ENCODE data around the gene AFG3L2.

The AFG3L2 gene

DNA sequence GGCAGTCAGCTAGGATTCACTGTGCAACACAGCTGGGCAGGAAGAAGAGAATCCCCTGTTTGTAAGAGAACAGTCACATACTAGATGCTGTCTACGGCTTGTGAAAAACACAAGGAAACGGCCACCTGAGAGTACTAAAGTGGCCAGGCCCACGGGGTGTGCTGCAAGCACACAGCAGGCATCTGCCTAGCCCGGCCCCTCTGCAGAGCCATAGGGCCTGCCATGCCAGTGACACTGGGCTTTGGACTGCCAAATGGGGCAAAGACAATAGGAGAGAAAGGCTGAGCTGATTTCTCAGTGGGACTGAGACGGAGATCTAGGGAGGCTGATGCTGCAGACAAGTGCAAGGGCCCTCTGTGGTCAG lies 58.7 kb downstream of the AFG3L2 start:
- DNase-seq = no peak

DNA sequence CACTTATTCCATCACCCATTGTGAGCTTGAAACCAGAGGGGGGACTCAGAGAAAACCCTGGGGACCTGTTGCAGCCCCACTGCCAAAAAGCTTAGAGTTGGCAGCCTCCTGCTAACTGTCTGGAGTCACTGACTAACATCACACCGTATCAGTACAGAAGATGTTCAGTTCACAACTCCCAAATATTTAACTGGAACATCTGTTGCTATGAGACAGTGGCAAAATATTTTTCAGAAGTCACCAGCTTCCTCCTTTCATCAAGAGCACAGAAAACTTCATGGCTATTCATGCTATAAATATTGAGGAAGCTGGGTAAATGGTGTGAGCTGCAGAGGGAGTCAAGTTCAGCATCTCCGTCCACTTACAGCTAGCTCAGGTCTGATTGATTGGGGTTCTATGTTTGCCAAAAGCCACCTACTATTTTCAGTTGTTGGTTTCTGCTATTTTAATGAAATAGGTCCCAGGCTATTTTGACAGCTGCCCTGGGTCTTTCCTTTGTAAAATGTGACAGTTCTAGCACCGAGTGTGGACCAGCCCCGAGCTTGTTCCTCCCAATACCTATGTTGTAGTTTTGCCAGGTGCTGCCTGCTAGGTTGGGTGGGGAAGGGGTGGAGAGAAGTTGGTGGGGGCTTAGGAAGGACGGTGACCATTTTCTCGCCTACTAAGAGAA lies 59.2 kb downstream of the AFG3L2 start:
- DNase-seq = peak in 1 of 2 experiments; percentile 17

DNA sequence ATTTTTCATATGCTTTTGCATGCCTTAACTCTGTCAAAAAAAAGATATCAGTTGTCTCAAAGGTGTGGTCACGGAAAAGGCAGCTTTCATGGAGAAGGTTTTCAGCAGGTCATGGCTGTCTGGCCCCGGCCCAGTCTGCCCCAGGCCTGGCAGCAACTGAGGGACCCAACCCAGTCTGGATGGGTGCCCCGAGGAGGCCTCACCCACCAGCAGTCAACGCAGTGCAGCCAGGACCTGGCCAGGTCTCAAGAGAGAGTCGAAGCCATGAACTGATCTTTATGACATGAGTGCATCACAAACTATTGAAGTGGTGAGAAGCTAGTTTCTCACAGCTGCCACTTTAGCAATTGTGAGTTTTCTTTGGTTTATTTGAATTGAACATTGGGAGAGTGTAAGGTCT lies 61.1 kb downstream of the AFG3L2 start:
- DNase-seq = no peak

DNA sequence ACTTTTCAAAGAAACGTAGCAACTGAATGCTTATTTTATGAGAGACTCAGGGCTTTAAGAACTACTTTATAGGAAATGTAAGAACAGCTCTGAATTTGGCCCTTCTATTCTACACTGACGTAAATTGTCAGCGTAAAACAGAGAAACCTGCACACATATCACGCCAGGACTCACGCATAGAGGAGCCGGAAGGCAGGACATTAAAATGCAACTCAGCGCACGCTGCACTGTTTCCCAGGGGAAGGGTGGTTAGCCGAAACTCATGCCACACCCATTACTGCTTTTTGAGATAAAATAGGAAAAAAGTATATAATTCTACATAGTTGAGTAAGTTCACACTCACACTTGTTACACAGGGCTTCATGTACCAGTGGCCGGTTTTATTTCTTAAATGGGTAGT lies 61.5 kb downstream of the AFG3L2 start:
- DNase-seq = no peak

DNA sequence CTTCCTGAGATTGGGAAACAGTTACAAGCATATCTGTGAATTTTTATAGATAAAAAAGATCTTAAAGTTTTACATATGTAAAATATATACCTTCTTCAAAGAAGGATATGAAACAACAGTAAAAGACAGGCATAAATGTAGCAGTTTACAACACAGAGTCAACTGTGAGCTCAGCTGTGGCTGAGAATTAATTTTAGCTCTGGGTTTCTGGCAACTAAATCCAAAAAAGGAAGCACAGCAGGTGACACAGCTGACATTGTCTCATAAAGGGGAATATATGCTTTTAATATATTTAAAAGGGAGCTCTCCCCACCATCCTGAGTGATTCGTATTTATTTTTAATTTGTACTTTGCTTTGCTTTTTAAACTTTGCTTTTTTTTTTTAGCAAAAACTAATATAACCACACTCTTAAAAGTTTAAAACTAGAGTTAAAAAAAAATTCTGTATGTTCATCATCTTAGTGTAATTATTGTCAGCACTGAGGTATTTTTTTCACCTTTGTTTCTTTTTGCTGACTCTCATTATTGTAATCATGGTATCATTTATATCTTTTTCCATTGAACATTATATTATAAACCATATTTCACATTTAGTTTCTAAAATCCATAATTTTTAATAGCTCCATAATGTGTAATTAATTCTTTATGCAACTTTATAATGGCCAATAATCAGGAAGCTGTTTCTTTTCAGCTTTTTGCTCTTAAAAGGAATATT lies 62.3 kb downstream of the AFG3L2 start:
- DNase-seq = no peak

DNA sequence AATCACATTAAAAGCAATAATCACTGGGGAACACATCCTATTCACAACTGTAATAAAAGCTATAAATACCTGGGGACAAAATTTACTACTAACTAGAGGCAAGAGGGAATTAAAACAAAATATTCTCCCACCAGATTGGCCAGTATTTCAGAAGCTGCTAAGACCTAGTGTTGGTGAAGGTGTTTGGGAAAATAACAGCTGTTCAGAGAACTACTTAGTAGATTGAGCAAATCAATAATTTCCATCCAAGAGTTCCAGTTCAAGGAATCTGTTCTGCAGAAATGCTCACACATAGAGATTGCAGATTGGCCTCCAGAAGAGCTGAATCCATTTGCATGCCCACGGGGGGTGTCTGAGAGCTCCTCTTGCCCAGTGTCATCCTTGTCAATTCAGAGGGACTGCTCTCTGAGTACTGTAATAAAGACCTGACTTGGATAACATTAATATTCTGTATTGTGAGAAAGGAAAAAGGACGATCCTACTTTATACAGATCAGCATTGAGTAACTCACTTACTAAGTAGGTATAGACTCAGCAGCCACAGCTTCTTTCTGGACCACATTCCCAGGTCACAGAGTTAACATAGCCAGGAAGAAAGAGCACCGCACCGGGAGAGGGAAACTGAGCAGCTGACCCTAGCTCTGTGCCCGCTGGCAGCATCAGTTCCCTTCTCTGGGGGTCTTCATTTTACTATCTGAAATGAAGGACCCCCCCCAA lies 63.3 kb downstream of the AFG3L2 start:
- DNase-seq = no peak

DNA sequence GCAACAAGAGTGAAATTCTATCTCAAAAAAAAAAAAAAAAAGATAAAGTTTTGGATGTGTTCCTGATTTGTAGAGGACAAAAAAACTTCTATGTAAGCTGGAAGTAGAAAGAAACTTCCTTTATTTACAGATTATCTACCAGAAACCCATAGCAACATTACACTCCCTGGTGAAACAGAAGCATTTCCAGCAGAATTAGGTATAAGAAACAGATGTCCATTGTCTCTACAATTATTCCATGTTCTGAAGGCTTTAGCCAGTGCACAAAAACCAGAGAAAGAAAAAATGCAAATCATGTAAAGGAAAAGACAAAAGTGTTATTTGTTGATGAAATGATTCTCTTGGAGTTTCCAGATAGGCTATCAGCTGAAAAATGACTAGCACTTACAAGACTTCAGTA lies 64.1 kb downstream of the AFG3L2 start:
- no peak for DNase-seq

DNA sequence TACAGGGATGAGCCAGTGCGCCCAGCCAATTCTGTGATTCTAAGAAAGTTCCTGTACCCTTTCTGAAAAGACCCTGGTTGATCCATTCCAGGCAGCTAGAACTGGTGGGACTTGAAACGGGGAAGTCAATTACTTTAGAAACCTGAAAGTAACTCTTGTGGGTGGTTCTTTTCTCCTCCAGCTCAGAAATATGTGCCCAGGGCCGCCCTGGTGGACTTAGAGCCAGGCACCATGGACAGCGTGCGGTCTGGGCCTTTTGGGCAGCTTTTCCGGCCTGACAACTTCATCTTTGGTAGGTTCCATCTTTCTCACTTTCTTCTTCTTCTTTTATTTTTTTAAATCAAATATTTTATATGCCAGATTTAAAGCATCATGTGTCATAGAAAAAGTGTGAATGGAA lies 66.3 kb downstream of the AFG3L2 start:
- no peak for DNase-seq

DNA sequence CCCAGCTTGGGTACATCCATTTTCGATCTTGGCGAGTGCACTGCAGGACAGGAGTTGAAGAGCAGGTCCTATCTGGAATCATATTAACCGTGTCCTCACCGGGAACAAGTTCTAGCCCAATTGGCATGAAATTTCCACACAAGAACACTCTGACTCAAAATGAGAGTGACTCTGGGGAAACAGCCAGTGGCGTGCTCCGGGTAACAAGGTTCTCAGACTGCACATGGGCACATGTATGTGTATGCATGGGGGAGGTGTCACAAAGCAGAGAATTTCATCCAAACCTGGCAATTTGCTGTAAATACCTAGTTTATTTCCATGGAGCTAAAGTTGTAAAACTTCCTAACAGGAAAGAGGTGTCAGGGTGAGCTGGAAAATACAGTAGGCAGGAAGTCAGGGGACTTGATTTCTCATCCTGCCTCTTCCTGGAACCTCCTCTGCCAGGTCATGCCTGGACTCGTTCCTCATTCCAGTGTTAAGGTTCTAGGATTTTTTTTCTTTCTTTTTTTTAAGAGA lies 67.3 kb downstream of the AFG3L2 start:
- DNase-seq = no peak

DNA sequence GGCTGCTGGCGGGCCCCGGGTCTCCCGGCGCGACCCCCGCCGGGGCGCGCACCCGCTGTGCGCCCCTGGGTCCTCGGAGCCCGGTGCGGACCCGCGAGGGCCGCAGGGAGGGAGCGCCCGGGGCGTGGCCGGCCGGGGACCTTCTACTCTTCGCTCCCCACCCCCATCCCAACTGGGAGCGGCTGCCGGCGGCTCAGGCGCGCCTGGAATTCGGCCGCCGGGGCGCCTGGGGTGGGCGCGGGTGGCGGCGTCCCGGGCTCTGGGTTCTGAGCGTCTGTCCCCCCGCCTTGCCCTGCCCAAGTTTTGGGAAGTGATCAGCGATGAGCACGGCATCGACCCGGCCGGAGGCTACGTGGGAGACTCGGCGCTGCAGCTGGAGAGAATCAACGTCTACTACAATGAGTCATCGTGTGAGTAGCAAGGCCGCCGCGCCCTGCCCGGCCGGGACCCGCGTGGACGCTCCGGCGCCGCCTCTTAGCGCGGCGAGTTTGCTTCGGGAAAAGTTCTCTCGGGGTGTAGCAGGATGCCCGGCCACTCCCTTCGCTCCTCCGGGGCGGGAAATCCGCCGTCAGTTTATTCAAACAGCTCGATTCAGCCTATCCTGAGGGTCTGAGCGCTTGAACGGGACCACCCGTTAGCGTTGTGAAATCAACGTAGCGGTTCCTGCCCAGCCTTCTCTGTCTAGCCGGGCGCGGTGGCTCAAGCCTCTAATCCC lies 68.5 kb downstream of the AFG3L2 start:
- DNase-seq = peak; percentile 22 to 66

DNA sequence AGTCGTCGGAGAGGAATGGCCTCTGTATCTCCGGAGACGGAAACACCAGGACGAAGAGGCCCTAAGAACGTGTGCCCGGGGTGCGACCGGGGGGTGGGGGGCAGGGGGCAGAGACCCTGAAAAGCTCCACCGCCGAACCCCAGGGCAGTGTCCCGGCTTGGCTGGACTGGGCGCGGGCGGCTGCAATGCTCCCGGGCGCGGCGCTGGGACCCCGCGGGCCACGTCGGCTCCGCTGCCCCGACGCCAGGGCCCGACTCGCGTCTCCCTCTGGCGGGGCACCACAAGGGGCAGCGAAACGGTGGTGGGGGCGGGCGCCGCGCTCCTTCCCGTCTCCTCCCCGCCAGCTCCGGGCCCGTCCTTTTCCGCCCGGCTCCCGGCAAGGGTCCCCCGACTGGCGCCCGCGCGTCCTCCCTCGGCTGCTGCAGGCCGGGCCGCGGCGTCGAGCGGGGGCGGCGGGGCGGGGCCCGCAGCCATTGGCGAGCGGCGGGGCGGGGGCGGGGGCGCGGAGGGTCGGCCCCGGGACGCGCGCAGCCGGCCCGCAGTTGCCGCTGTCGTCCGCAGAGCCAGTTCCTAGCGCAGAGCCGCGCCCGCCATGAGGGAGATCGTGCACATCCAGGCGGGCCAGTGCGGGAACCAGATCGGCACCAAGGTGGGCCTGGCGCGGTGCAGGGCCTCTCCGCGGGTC lies 69.2 kb downstream of the AFG3L2 start, which contains the start of gene TUBB6:
Gene TUBB6 (plus strand): TSS at position 541 of the 685 bp plus-strand sequence. CDS start 52 bp downstream, at position 593.
- DNase-seq = peak in 1 of 2 experiments; percentile 43

DNA sequence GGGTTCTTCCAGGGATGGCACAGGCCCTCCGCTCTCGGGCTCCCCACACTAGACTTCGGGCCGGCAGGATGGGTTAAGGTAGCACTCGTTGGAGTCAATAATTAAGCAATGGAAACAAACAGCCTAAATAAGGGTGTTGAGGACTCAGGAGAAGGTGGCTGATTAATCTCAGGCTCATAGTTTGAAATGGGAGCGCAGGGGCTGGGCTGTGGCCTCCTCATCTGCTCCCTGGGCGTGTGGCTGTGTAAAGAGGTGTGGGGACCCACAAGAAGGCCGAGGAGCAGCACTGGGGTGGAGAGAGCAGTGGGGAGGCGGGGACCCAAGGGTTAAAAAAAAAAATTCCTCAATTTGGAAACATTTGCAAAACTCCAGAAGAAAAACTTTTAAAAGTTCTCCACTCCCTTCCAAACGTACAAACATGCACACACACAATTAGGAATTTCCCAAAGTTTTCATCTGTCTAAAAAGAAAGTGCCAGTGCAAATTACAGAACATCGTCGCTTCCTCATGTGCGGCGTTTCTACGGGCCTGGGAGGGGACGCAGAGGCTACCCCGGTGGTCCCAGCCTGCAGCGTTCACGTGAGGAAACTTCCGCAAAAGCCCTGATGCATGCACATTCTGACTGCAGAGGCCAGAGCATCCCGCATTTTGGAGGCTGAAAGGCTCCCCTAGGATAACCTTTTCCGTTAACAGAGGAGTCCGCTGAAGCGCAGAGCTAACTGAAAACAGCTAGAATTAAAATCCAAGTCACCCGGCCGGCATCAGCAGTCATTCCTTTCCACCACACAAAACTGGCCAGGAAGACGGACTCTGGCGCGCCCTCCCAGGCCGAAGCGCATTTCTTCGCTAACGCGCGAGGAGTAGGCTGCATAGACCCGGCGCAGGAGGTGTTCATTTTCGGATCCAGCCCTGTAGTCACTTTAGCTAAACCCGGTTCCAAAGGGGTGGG lies 70.0 kb downstream of the AFG3L2 start:
- DNase-seq = no peak

DNA sequence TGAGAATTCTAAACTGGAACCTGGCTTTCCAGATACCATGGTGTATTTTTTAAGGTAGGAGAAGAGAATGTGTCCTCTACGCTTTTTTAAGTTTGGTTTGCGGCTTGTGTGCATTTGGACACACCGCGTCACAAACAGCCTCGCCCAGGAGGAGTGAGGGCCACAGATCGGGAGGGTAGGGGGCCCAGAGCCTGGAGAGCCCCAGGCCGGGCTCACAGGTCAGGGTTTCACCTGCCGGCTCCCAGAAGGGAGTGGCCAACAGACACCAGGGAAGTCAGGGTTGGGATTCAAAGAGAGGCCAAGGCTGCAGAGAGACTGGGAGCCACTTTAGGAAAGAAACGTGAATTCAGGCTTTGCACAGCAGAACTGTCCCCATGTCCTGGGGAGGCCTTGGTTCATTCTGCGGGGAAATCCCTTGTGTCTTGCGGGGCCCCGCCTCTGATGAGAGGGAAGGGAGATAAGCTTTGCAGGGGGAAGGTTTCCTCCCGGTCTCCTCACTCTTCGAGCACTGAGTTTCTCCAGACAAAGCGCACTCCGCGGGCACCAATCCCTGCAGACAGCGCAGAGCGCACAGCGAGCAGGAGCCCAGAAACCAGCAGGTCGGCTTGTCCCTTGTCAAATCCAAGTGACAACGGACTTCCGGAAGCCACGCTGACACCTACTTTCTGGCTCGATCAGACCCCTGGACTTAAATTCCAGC lies 70.9 kb downstream of the AFG3L2 start:
- no peak for DNase-seq

DNA sequence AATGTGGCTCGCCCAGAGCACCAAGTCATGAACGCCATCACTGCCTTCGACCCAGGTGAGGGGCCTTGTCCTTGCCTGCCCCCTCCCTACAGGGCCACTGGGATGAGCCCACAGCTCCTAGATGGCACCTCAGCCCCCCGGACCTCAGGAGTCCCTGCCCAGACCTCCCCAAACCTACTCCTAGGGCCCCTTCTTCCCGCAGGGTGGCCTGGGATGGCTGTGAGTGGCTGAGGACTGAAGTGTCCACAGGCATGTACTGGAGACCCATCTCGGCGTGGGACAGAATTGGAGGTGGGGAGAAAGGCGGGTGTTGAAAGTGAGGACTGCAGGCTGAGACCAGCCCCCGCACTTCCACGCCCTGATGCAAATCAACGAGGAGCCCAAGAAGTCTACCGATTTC lies 71.8 kb downstream of the AFG3L2 start:
- DNase-seq = no peak

DNA sequence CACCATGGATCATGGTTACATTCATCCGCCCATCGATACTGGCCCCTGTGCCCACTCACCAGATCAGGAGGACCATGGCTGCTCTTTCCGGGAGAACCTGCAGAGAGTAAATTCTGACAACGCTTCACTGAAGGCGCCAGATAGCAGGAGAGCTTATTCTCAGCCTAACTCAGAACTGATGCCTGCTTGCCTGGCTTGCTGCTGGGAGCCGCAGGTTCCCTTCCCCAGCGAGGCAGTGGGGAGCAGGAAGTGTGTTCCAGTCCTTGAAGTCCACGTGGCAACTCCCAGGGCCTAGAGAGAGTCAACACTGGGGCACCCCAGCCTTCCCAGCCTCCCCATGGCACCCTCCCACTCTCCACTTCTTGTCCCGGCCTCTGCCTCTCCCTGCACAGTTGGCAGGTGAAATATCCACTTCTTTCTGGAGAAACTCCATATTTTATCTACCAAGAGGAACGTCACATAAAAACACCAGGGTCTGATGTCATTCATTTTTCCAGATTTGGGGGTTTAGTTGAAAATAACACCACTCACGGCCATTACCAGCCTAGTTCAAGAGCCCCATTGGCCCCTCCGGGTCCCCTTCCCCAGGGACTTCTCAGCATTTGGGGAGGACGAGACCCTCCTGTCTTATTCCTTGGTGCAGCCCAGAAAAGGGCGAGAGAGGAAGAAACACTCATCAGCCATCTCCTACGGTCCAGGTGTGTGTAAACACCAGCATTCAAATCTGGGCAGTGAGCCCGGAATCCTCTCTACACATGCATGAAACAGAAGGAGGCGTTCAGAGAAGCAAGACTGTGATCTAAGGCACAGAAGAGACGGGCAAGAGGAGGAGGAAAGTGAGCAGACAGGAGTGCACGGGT lies 72.4 kb downstream of the AFG3L2 start:
- DNase-seq = no peak

DNA sequence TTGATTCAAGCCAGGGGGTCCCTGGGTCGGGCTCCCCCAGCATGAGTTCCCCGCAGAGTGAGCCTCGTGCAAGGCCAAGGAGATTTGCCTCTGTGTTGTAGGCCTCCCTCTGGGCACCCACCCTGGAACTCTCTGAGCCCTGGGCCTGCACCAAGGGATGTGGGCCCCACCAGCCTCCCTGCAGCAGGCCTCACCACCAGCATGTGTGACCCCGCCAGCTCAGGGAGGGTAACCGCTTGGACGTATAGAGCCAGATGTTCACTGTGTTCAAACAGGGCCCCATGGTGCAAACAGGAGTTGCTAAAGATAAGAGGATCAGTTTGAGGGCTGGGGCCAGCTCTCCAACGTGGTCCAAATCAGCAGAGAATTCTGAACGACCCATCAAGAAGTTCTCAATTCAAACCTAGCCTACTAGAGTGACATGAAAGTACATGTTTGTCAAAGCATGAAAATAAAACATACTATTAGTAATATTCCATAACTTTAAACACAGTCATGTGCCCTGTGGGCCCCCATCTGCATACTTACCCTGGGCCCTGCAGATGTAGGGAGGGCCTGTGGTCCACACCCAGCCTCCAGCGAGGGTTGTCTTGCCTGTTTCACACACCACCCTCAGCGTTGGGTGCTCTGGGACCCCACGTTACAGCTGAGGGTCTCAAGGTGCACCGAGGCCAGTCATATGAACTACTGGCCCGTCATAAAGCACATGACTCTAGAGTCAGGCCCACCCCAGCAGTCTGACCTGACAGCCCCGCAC lies 74.5 kb downstream of the AFG3L2 start:
- no peak for DNase-seq

DNA sequence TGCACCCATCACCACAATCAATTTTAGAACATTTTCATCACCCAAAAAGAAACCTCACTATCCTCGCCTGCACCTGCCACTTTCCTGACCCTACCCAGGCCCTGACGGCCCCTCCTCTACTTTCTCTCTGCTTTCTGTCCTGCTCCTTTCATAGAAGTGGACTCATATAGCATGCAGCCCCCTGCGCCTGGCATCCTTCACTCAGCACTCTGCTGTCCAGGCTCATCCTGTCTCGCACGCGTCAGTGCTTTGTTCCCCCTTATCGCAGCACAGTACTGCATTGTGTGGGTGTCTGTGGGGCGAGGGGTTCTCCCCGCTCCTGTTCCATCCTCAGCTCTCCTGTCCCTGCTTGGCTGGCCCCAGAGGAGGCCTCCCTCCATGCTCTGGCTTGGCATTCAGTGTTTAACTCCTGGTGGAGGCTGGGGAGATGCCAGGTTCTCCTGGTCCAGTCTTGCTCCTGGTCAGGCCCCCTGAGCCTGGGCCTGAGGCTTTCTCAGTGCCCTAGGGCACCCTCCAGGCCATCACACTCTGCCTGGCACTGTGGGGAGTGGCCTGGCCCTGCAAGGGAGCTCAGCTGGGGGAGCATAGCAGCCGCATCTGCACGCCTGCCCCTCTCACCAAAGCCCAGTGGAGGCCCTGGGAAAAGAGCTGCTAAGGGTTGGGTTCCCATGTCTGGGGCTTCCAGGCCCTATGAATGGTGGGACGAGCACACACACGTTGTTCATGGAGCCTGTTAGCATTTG lies 75.6 kb downstream of the AFG3L2 start:
- no peak for DNase-seq

DNA sequence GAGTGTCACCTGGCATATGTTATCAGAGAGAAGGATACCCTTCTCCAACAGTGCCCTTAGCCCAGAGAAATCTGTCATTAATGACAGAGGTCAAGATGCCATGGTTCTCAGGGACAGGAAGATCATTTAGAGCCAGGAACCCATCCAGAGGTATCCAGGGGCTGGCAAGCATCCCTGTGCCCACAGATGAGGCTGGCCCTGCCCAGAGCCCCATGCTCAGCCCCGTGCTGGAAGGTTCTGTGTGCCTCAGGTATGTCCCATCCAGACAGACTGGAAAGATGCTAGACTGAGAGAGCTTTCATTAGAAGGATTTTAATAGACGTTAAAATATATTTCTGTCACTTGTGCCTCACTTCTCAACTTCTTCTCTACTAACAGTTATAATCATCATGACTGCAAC lies 77.2 kb downstream of the AFG3L2 start:
- DNase-seq = no peak

Measured in SW 1271 (cell line).